KMS-11 (cell line): ENCODE data around the gene ABLIM1.

ENCODE experiments used
- H2AFZ ChIP-seq: fragments of 200-600 bp; sonication (generic); 2 replicates; pipeline ENCODE4 v1.6.1; 2016; ENCODE audit warnings: antibody characterized with exemption, mixed run types, low read depth
- H3K27ac ChIP-seq: fragments of 200-600 bp; sonication (generic); 2 replicates; pipeline ENCODE4 v1.6.1; 2016; ENCODE audit warnings: mild to moderate bottlenecking, mixed run types
- H3K27me3 ChIP-seq: fragments of 200-600 bp; sonication (generic); 2 replicates; pipeline ENCODE4 v1.6.1; 2017; ENCODE audit warnings: mild to moderate bottlenecking, low read depth, mixed run types, moderate library complexity; ENCODE audit not compliant: insufficient read depth
- H3K36me3 ChIP-seq: fragments of 200-600 bp; sonication (generic); 2 replicates; pipeline ENCODE4 v1.6.1; 2017; ENCODE audit warnings: mild to moderate bottlenecking, mixed run types; ENCODE audit not compliant: insufficient read depth
- H3K4me1 ChIP-seq: fragments of 200-600 bp; sonication (generic); 2 replicates; pipeline ENCODE4 v1.6.1; 2016; ENCODE audit warnings: mild to moderate bottlenecking, low read depth, mixed run types; ENCODE audit not compliant: poor library complexity, severe bottlenecking
- H3K4me2 ChIP-seq: fragments of 200-600 bp; sonication (generic); 2 replicates; pipeline ENCODE4 v1.7.0; 2016; ENCODE audit warnings: mild to moderate bottlenecking, mixed run types
- H3K4me3 ChIP-seq: fragments of 200-600 bp; sonication (generic); IDR thresholded peaks from 2 replicates; pipeline ENCODE4 v1.6.1; 2017; ENCODE audit warnings: low read depth, low read length, mixed read lengths; ENCODE audit not compliant: insufficient read depth
- H3K79me2 ChIP-seq: fragments of 200-600 bp; sonication (generic); 2 replicates; pipeline ENCODE4 v1.6.1; 2016; ENCODE audit warnings: low read depth, mixed run types; ENCODE audit not compliant: insufficient read depth
- H3K9ac ChIP-seq: fragments of 200-600 bp; sonication (generic); 2 replicates; pipeline ENCODE4 v1.6.1; 2016; ENCODE audit warnings: mild to moderate bottlenecking, mixed run types
- H4K20me1 ChIP-seq: fragments of 200-600 bp; sonication (generic); 2 replicates; pipeline ENCODE4 v1.6.1; 2016; ENCODE audit warnings: mild to moderate bottlenecking, mixed run types; ENCODE audit not compliant: insufficient read depth
- CTCF ChIP-seq: fragments of 200-600 bp; sonication (generic); conservative IDR thresholded peaks from 2 replicates; pipeline ENCODE4 v1.6.1; 2017; ENCODE audit warnings: low read depth, mild to moderate bottlenecking, antibody characterized with exemption, low read length, moderate library complexity, mixed read lengths

ABLIM1 gene

GRCh38 chr10:114389426-114389825 lies 268.6 kb downstream of the ABLIM1 start:
- Histone ChIP-seq H2AFZ (no peak overlapping the region), H4K20me1 (no peaks in the 10 kb centered on the region), H3K4me3 (no peak overlapping the region), H3K4me1 (no peaks in the 10 kb centered on the region), H3K36me3 (no peaks in the 10 kb centered on the region), H3K79me2 (no peaks in the 10 kb centered on the region), H3K27me3 (no peaks in the 10 kb centered on the region), H3K4me2 (no peak overlapping the region), H3K27ac (no peak overlapping the region), H3K9ac (no peak overlapping the region)
- TF ChIP-seq CTCF: no peak

GRCh38 chr10:114388275-114388674 lies 269.8 kb downstream of the ABLIM1 start:
- H3K4me3 ChIP-seq: no peak overlapping the region
- H3K9ac ChIP-seq: no peak overlapping the region
- H3K27ac ChIP-seq: no peak overlapping the region
- no peaks in the 10 kb centered on the region for H4K20me1 ChIP-seq
- H3K36me3 ChIP-seq: no peaks in the 10 kb centered on the region
- no peaks in the 10 kb centered on the region for H3K27me3 ChIP-seq
- no peak for TF ChIP-seq CTCF
- no peak overlapping the region for H2AFZ ChIP-seq
- no peaks in the 10 kb centered on the region for H3K79me2 ChIP-seq
- H3K4me1 ChIP-seq: no peaks in the 10 kb centered on the region
- H3K4me2 ChIP-seq: no peak overlapping the region

- Histone ChIP-seq H3K4me3 (no peak overlapping the region), H3K27me3 (no peaks in the 10 kb centered on the region), H3K27ac (no peak overlapping the region), H3K9ac (no peak overlapping the region), H3K4me2 (no peak overlapping the region), H3K36me3 (no peaks in the 10 kb centered on the region), H4K20me1 (no peaks in the 10 kb centered on the region), H2AFZ (no peak overlapping the region), H3K79me2 (no peaks in the 10 kb centered on the region), H3K4me1 (no peaks in the 10 kb centered on the region)
- TF ChIP-seq CTCF: no peak
Observed at GRCh38 chr10:114387784-114388183, 270.3 kb downstream of the ABLIM1 start.

GRCh38 chr10:114386452-114386851 lies 271.6 kb downstream of the ABLIM1 start:
- Histone ChIP-seq H3K4me2 (no peak overlapping the region), H4K20me1 (no peaks in the 10 kb centered on the region), H3K4me3 (no peak overlapping the region), H3K27me3 (no peaks in the 10 kb centered on the region), H2AFZ (no peak overlapping the region), H3K4me1 (no peaks in the 10 kb centered on the region), H3K9ac (no peak overlapping the region), H3K27ac (no peak overlapping the region), H3K36me3 (no peaks in the 10 kb centered on the region), H3K79me2 (no peaks in the 10 kb centered on the region)
- TF ChIP-seq CTCF: no peak
